ENCODE data around the gene RTKN2.

- TF ChIP-seq BACH2 (CRISPR knock-in tag; IDR thresholded peaks at IDR 0.05; ENCODE audit: borderline replicate concordance): no peak
- no peak for TF ChIP-seq PATZ1 (CRISPR knock-in tag; IDR thresholded peaks at IDR 0.05; ENCODE audit: borderline replicate concordance)
- no peak for TF ChIP-seq ZNF8 (CRISPR knock-in tag; IDR thresholded peaks at IDR 0.05)
Observed at GRCh38 chr10:62185919-62186692, 82.5 kb downstream of the RTKN2 start.
